Uterus (tissue), 2 donors: ENCODE measurements around the gene COL4A1.

Experiments used
- POLR2A ChIP-seq, 2 donors: fragments of 450-650 bp; IDR thresholded peaks; one replicate each; pipeline ENCODE4 v1.6.1; 2016; ENCODE audit warnings: antibody characterized with exemption in 2 of 2, mild to moderate bottlenecking in 1 of 2, moderate library complexity in 1 of 2
- TF ChIP-seq, protein P1 (sequence below), 4 experiments: fragments of 200-600 bp in 2 of 4; fragments of 450-650 bp in 2 of 4; sonication (generic) in 2 of 4; IDR thresholded peaks; one replicate each; pipeline ENCODE4 v1.5.1; 2016 to 2019; ENCODE audit warnings: antibody characterized with exemption in 4 of 4, mild to moderate bottlenecking in 2 of 4, moderate library complexity in 1 of 4

DNA sequence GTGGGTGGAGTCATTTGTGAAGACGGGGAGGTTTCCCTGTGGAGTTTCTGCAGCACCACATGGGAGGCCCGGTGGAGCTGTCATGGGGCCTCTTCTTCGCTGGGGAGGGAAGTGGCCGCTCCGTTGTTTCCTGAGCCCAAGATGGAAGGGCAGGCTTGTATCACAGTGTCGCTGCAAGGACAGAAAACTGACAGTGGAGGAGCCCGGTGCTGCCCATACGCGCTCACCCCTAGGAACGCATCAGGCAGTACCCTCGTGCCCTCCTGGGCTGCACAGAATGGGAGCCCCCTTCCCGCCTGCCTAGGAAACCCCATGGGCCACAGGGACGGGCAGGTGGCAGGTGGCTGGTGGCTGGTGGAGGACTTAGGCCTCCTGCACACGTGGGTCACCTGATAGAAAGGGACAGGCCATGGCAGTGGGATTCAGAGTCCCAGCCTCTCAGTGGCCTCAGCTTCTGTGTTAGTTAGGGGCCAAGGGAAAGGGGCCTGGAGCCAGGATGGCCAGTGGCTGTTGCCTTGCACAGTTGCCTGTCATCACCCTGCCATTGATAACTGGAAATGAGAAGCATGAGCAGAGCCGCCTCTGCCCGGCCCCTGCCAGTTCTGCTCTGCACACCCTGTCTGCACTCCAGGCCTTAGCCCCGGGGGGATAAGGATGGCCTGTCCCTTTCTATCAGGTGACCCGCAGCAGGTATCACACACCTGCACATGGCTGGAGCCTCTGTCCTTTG lies 7.7 kb upstream of the COL4A1 start:
- TF ChIP-seq, protein P1, sequence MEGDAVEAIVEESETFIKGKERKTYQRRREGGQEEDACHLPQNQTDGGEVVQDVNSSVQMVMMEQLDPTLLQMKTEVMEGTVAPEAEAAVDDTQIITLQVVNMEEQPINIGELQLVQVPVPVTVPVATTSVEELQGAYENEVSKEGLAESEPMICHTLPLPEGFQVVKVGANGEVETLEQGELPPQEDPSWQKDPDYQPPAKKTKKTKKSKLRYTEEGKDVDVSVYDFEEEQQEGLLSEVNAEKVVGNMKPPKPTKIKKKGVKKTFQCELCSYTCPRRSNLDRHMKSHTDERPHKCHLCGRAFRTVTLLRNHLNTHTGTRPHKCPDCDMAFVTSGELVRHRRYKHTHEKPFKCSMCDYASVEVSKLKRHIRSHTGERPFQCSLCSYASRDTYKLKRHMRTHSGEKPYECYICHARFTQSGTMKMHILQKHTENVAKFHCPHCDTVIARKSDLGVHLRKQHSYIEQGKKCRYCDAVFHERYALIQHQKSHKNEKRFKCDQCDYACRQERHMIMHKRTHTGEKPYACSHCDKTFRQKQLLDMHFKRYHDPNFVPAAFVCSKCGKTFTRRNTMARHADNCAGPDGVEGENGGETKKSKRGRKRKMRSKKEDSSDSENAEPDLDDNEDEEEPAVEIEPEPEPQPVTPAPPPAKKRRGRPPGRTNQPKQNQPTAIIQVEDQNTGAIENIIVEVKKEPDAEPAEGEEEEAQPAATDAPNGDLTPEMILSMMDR (IDR thresholded peaks at IDR 0.05), result no peak
- no peak for TF ChIP-seq POLR2A (IDR thresholded peaks at IDR 0.05)
